Left ventricle myocardium inferior (tissue), 1 donor: ENCODE results near the gene TAS2R60. TPM values are rescaled to one million over a fixed set of nuclear protein-coding genes. Genes with fewer than 3 reads are reported as not detected.

ENCODE experiments used
- DNase-seq: peaks from one replicate; pipeline ENCODE4 v3.0.0-alpha.2; 2020
- H3K27ac ChIP-seq: fragments of 200-600 bp; replicated peaks from 2 replicates; pipeline ENCODE4 v1.8.0; 2021
- H3K27me3 ChIP-seq: fragments of 200-600 bp; 2 replicates; pipeline ENCODE4 v1.8.0; 2021; ENCODE audit warnings: low read depth
- H3K36me3 ChIP-seq: fragments of 200-600 bp; 2 replicates; pipeline ENCODE4 v1.8.0; 2021
- H3K4me1 ChIP-seq: fragments of 200-600 bp; 2 replicates; pipeline ENCODE4 v1.8.0; 2021
- H3K4me3 ChIP-seq: fragments of 200-600 bp; 2 replicates; pipeline ENCODE4 v1.8.0; 2021; ENCODE audit warnings: mild to moderate bottlenecking, moderate library complexity
- H3K9me3 ChIP-seq: fragments of 200-600 bp; replicated peaks from 2 replicates; pipeline ENCODE4 v1.8.0; 2021
- intact Hi-C: fragments of 100-400 bp; cut with micrococcal nuclease; formaldehyde crosslinking; loops from one replicate; pipeline ENCODE4 v1.11.0; 2022
- total RNA-seq: library from RNA; stranded (reverse); fragmentation: NEBNext Ultra II Directional; extraction: Animal tissue kit (Norgen Biotek cat#: 25700); gene quantifications from one replicate; pipeline ENCODE4 v1.2.1, GENCODE V29; 2021
- TF ChIP-seq, protein P1 (sequence below): fragments of 200-600 bp; IDR thresholded peaks from 2 replicates; pipeline ENCODE4 v1.8.0; 2021; ENCODE audit warnings: antibody characterized with exemption, mild to moderate bottlenecking, borderline replicate concordance
- donor health status: DM: no; HTN: yes; CAD: no; lungs with severe emphysema.

TAS2R60 gene
- total RNA-seq, 1 donor from 2014 or later, result not detected

- H3K27ac ChIP-seq, result no peak overlapping the region
- H3K27me3 ChIP-seq, result no peaks in the 10 kb centered on the region
- no peak for DNase-seq
- TF ChIP-seq, protein P1, sequence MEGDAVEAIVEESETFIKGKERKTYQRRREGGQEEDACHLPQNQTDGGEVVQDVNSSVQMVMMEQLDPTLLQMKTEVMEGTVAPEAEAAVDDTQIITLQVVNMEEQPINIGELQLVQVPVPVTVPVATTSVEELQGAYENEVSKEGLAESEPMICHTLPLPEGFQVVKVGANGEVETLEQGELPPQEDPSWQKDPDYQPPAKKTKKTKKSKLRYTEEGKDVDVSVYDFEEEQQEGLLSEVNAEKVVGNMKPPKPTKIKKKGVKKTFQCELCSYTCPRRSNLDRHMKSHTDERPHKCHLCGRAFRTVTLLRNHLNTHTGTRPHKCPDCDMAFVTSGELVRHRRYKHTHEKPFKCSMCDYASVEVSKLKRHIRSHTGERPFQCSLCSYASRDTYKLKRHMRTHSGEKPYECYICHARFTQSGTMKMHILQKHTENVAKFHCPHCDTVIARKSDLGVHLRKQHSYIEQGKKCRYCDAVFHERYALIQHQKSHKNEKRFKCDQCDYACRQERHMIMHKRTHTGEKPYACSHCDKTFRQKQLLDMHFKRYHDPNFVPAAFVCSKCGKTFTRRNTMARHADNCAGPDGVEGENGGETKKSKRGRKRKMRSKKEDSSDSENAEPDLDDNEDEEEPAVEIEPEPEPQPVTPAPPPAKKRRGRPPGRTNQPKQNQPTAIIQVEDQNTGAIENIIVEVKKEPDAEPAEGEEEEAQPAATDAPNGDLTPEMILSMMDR, result no peak
- H3K36me3 ChIP-seq, result peaks cover 5% of the 10 kb centered on the region
- H3K4me3 ChIP-seq, result no peak overlapping the region
- H3K9me3 ChIP-seq, result no peaks in the 10 kb centered on the region
- intact Hi-C loops, result no loop called here
- H3K4me1 ChIP-seq, result peaks cover 49% of the 10 kb centered on the region
Observed at GRCh38 chr7:143396625-143397556, 46.4 kb upstream of the TAS2R60 start.

DNA sequence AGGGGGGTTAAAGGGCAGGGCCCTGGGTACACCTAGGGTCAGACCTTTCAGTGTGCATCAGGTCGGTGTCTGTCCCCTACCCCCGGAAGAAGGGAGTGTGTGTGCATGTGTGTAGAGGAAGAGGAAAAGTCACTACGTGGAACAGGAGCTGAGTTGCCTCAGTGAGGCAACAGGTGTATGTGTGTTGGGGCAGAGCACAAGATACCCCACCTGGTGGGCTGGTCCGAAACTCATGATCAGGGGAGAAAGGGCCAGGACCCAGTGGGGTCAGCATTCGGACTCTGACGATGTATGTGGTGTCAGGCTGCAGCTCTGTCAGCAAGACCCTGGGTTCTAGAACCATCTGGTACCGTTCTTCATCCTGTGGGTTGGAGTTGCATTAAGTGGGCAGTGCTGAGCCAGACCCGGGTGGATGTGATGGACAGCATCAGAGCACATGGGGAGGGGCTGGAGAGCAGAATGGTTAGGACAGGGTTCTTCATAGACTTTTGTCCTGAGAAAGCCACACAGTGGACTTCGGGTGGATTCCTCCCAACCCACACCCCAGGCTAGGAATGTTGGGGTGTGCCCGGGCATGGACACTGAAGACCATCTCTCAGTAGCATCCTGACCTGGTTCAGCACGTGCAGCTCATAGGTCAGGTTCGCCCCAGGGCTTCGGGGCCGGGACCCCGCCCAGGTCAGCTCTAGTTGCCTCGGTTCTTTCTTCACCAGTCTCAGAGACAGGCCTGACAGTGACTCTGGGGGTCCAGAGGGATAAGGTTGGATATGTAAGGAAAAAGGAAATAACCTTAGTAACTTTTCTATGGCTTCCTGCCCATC lies 45.3 kb upstream of the TAS2R60 start:
- Histone ChIP-seq H3K36me3 (peaks cover 1% of the 10 kb centered on the region), H3K27me3 (no peaks in the 10 kb centered on the region), H3K9me3 (no peaks in the 10 kb centered on the region), H3K4me3 (no peak overlapping the region), H3K27ac (no peak overlapping the region), H3K4me1 (peaks cover 39% of the 10 kb centered on the region)
- intact Hi-C loops, result no loop called here
- no peak for DNase-seq
- TF ChIP-seq, protein P1, result no peak

DNA sequence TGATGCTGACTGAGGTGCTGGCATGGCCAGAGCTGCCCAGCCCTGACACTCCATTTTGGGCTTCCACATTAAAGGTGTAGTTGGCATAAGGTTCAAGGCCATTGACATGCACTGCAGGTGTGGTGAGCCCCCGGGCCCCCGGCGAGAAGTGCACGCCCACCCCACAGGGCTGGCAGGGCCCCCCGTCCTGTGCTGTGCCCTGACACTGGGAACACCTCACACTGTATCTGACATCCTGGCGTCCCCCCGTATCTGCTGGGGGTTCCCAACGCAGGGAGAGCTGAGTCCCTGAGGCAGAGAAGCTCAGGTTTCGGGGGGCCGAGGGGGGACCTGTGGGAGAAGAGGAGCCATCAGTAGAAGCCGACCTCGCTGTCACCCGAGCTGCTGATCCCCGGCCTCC lies 44.6 kb upstream of the TAS2R60 start:
- Histone ChIP-seq H3K36me3 (no peaks in the 10 kb centered on the region), H3K27ac (no peak overlapping the region), H3K4me1 (peaks cover 32% of the 10 kb centered on the region), H3K9me3 (no peaks in the 10 kb centered on the region), H3K27me3 (no peaks in the 10 kb centered on the region), H3K4me3 (no peak overlapping the region)
- TF ChIP-seq, protein P1, result no peak
- DNase-seq, result no peak
- intact Hi-C loops, result no loop called here

DNA sequence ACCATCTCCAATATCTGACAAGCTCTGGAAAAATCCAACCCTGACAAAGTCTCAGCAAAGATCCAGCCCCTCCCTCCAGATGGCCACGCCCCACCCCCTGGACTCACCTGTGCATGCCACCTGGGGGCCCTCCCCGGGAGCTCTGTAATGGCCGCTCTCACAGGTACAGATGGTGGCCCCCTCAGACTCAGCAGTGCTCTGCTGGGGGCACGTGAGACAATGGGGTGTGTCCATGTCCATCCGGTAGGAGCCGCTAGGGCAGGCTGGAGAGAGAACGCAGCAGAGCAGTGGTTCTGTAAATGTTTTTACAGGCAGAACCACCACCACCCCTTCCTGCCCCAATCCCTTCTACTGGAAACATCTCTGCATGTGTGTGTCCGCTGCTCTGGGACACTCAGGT lies 44.1 kb upstream of the TAS2R60 start:
- no peaks in the 10 kb centered on the region for H3K9me3 ChIP-seq
- peaks cover 27% of the 10 kb centered on the region for H3K4me1 ChIP-seq
- no peak overlapping the region for H3K27ac ChIP-seq
- DNase-seq, result no peak
- no peaks in the 10 kb centered on the region for H3K27me3 ChIP-seq
- TF ChIP-seq, protein P1, result no peak
- no peak overlapping the region for H3K4me3 ChIP-seq
- H3K36me3 ChIP-seq, result no peaks in the 10 kb centered on the region
- intact Hi-C loops, result no loop called here

- intact Hi-C loops, result no loop called here
- H3K4me3 ChIP-seq, result no peak overlapping the region
- no peaks in the 10 kb centered on the region for H3K27me3 ChIP-seq
- H3K27ac ChIP-seq, result no peak overlapping the region
- no peaks in the 10 kb centered on the region for H3K36me3 ChIP-seq
- H3K4me1 ChIP-seq, result peaks cover 22% of the 10 kb centered on the region
- no peak for DNase-seq
- TF ChIP-seq, protein P1, result no peak
- no peaks in the 10 kb centered on the region for H3K9me3 ChIP-seq
Observed at GRCh38 chr7:143399642-143400041, 43.6 kb upstream of the TAS2R60 start.
